Ovary (tissue), 9 donors: ENCODE measurements around the gene PCSK5. TPM values are rescaled to one million over a fixed set of nuclear protein-coding genes. Genes with fewer than 3 reads are reported as not detected.
A peak's percentile ranks its signal among the peaks of the same experiment; 100 is the strongest.

Source experiments
- DNase-seq, 5 donors: peaks; one replicate each; pipeline ENCODE4 v3.0.0-alpha.2; 2019 to 2020
- H3K27ac ChIP-seq, 2 donors: fragments of 200-600 bp; one replicate each; pipeline versions ENCODE4 v1.5.1 to v1.8.0; 2019 to 2022
- H3K27me3 ChIP-seq: fragments of 200-600 bp; one replicate; pipeline ENCODE4 v1.8.0; 2022
- H3K36me3 ChIP-seq: fragments of 200-600 bp; sonication (generic); one replicate; pipeline ENCODE4 v1.5.1; 2019
- H3K4me1 ChIP-seq: one replicate; pipeline ENCODE4 v1.8.1; 2013; ENCODE audit warnings: mild to moderate bottlenecking, moderate library complexity; ENCODE audit not compliant: insufficient read depth
- H3K4me3 ChIP-seq: fragments of 200-600 bp; sonication (generic); one replicate; pipeline ENCODE4 v1.5.1; 2017
- H3K9me3 ChIP-seq, 2 donors: fragments of 200-600 bp in 1 of 2; sonication (generic) in 1 of 2; one replicate each; pipeline versions ENCODE4 v1.5.1 to v1.8.1; 2013 to 2019; ENCODE audit warnings: mild to moderate bottlenecking in 1 of 2, moderate library complexity in 1 of 2
- CTCF ChIP-seq, 3 donors: fragments of 450-650 bp in 2 of 3; fragments of 200-600 bp in 1 of 3; IDR thresholded peaks; one replicate each; pipeline versions ENCODE4 v1.5.1 to v1.8.0; 2016 to 2022; ENCODE audit warnings: antibody characterized with exemption in 3 of 3, mild to moderate bottlenecking in 1 of 3
- EP300 ChIP-seq: sonication (generic); formaldehyde crosslinking; IDR thresholded peaks from one replicate; pipeline ENCODE4 v1.6.1; 2017; ENCODE audit warnings: antibody characterized with exemption
- POLR2A ChIP-seq: fragments of 450-650 bp; IDR thresholded peaks from one replicate; pipeline ENCODE4 v1.6.1; 2017; ENCODE audit warnings: antibody characterized with exemption, mild to moderate bottlenecking, moderate library complexity
- WGBS, 3 donors: extraction: QIAGEN DNeasy Blood & Tissue Kit in 1 of 3; methylation state at CpG; one replicate each; pipeline versions ENCODE4 v1.1.5 to v1.1.7; 2013 to 2017; 5-methylcytosine and 5-hydroxymethylcytosine counted together
- intact Hi-C, 4 donors: fragments of 100-400 bp; cut with DNase I; formaldehyde crosslinking; loops; one replicate each; pipeline versions ENCODE4 v1.11.0 to v1.15.1; 2022 to 2023
- polyA plus RNA-seq, 2 donors: library from polyadenylated mRNA; stranded (reverse); fragments of 200-250 nt in 1 of 2; fragments of 350-450 nt in 1 of 2; fragmentation: Illumina TruSeq in 1 of 2; extraction: RNeasy Lipid Tissue Mini Kit (QIAGEN cat#74804) in 1 of 2; gene quantifications; one replicate each; pipeline ENCODE4 v1.2.3, GENCODE V29; 2013 to 2014
- total RNA-seq, 7 donors: library from RNA; depleted of rRNA in 2 of 7; stranded (reverse); fragments of >200 nt in 2 of 7; fragmentation: NEBNext Ultra II Directional in 3 of 7; extraction: Animal tissue kit (Norgen Biotek cat#: 25700) in 3 of 7; gene quantifications; one replicate each; pipeline versions ENCODE4 v1.1.0 to v1.2.4, GENCODE V29; 2016 to 2023
- donor health status: DM: no; HTN: no; CAD: no; lungs with moderate emphysema.
- donor health status: DM: no; HTN: no; CAD: no.
- donor health status: Bipolar disorder and iron deficiency.
- donor health status: DM: yes; HTN: yes; CAD: no.
- donor health status: DM: no; HTN: no; CAD: no.
- donor health status: DM: yes; HTN: yes; CAD: no.

PCSK5 gene
- total and polyA plus RNA-seq, 9 donors = 12.7 to 41.8 (median 28.3) TPM

- Histone ChIP-seq H3K4me1 (no peaks in the 10 kb centered on the region), H3K36me3 (no peaks in the 10 kb centered on the region), H3K4me3 (no peak overlapping the region), H3K27me3 (no peaks in the 10 kb centered on the region), H3K27ac (no peak overlapping the region), H3K9me3 (no peaks in the 10 kb centered on the region)
- 87 to 91% (median 89%) methylated on average over 3 of the region's 3 CpGs for WGBS, 3 donors
- no peak for TF ChIP-seq EP300
- DNase-seq = no peak
- intact Hi-C loops = no loop called here
Observed at GRCh38 chr9:76363032-76363395, 472.5 kb downstream of the PCSK5 start.

- intact Hi-C loops = no loop called here
- WGBS, 3 donors = 13 to 31% (median 26%) methylated on average over 1 of the region's 1 CpG
Observed at GRCh38 chr9:76365028-76365427, 474.6 kb downstream of the PCSK5 start.

GRCh38 chr9:76366275-76366674, 475.8 kb downstream of the PCSK5 start:
- 76 to 85% (median 77%) methylated on average over 4 of the region's 4 CpGs for WGBS, 3 donors
- TF ChIP-seq CTCF (IDR thresholded peaks at IDR 0.05) (no peak), POLR2A (no peak), EP300 (no peak)
- intact Hi-C loops = no loop called here

More at GRCh38 chr9:76365028-76365427, 474.6 kb downstream of the PCSK5 start:
- peaks cover 2% of the 10 kb centered on the region for H3K4me1 ChIP-seq
- H3K27me3 ChIP-seq = no peaks in the 10 kb centered on the region
- H3K27ac ChIP-seq = no peak overlapping the region
- DNase-seq = no peak
- H3K36me3 ChIP-seq = no peaks in the 10 kb centered on the region
- TF ChIP-seq POLR2A (no peak), EP300 (no peak), CTCF (IDR thresholded peaks at IDR 0.05) (no peak)
- no peak overlapping the region for H3K4me3 ChIP-seq
- H3K9me3 ChIP-seq = no peaks in the 10 kb centered on the region

GRCh38 chr9:76369583-76369982, 479.1 kb downstream of the PCSK5 start:
- Histone ChIP-seq H3K9me3 (no peaks in the 10 kb centered on the region), H3K27ac (no peak overlapping the region), H3K4me3 (no peak overlapping the region), H3K4me1 (peaks cover 19% of the 10 kb centered on the region), H3K27me3 (no peaks in the 10 kb centered on the region), H3K36me3 (no peaks in the 10 kb centered on the region)
- intact Hi-C loops = no loop called here
- DNase-seq = peak in 4 of 5 donors; percentile 31 to 39 (median 34)
- WGBS, 3 donors = 37 to 49% (median 40%) methylated on average over 4 of the region's 4 CpGs
- TF ChIP-seq POLR2A (no peak), EP300 (no peak), CTCF (IDR thresholded peaks at IDR 0.05) (no peak)

More at GRCh38 chr9:76366275-76366674, 475.8 kb downstream of the PCSK5 start:
- H3K36me3 ChIP-seq = no peaks in the 10 kb centered on the region
- H3K4me1 ChIP-seq = peaks cover 2% of the 10 kb centered on the region
- no peaks in the 10 kb centered on the region for H3K27me3 ChIP-seq
- H3K27ac ChIP-seq = no peak overlapping the region
- H3K4me3 ChIP-seq = no peak overlapping the region
- DNase-seq = no peak
- no peaks in the 10 kb centered on the region for H3K9me3 ChIP-seq

- intact Hi-C loops = no loop called here
Observed at GRCh38 chr9:76370396-76371023, 480.0 kb downstream of the PCSK5 start.

More at GRCh38 chr9:76370396-76371023, 480.0 kb downstream of the PCSK5 start:
- peaks cover 21% of the 10 kb centered on the region for H3K4me1 ChIP-seq
- no peak overlapping the region for H3K27ac ChIP-seq
- 89 to 91% (median 90%) methylated on average over 3 of the region's 3 CpGs for WGBS, 3 donors
- H3K9me3 ChIP-seq = no peaks in the 10 kb centered on the region
- DNase-seq = no peak
- no peak for TF ChIP-seq CTCF (IDR thresholded peaks at IDR 0.05)
- TF ChIP-seq POLR2A = no peak
- TF ChIP-seq EP300 = no peak
- no peak overlapping the region for H3K4me3 ChIP-seq
- no peaks in the 10 kb centered on the region for H3K36me3 ChIP-seq
- H3K27me3 ChIP-seq = no peaks in the 10 kb centered on the region
